ENCODE measurements around the gene ZNF526. TPM values are rescaled to one million over a fixed set of nuclear protein-coding genes. Genes with fewer than 3 reads are reported as not detected.

The ZNF526 gene
- total RNA-seq, 1 donor, result 20.3 TPM

- DNase-seq (ENCODE audit: low read depth), result peak; percentile 28
- TF ChIP-seq, protein P1, sequence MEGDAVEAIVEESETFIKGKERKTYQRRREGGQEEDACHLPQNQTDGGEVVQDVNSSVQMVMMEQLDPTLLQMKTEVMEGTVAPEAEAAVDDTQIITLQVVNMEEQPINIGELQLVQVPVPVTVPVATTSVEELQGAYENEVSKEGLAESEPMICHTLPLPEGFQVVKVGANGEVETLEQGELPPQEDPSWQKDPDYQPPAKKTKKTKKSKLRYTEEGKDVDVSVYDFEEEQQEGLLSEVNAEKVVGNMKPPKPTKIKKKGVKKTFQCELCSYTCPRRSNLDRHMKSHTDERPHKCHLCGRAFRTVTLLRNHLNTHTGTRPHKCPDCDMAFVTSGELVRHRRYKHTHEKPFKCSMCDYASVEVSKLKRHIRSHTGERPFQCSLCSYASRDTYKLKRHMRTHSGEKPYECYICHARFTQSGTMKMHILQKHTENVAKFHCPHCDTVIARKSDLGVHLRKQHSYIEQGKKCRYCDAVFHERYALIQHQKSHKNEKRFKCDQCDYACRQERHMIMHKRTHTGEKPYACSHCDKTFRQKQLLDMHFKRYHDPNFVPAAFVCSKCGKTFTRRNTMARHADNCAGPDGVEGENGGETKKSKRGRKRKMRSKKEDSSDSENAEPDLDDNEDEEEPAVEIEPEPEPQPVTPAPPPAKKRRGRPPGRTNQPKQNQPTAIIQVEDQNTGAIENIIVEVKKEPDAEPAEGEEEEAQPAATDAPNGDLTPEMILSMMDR (IDR thresholded peaks at IDR 0.05; ENCODE audit: insufficient read depth, low read depth, low read length), result no peak
- H3K4me3 ChIP-seq (ENCODE audit: low read depth, low read length), result peak overlapping the region; percentile 53
These were observed 44.0 kb upstream of the ZNF526 start for GRCh38 chr19:42175952-42176648.

- TF ChIP-seq, protein P1 (IDR thresholded peaks at IDR 0.05; ENCODE audit: insufficient read depth, low read depth, low read length), result no peak
- DNase-seq (ENCODE audit: low read depth), result no peak
- peak overlapping the region; percentile 53 for H3K4me3 ChIP-seq (ENCODE audit: low read depth, low read length)
These were observed 43.5 kb upstream of the ZNF526 start for GRCh38 chr19:42176649-42176989.

DNA sequence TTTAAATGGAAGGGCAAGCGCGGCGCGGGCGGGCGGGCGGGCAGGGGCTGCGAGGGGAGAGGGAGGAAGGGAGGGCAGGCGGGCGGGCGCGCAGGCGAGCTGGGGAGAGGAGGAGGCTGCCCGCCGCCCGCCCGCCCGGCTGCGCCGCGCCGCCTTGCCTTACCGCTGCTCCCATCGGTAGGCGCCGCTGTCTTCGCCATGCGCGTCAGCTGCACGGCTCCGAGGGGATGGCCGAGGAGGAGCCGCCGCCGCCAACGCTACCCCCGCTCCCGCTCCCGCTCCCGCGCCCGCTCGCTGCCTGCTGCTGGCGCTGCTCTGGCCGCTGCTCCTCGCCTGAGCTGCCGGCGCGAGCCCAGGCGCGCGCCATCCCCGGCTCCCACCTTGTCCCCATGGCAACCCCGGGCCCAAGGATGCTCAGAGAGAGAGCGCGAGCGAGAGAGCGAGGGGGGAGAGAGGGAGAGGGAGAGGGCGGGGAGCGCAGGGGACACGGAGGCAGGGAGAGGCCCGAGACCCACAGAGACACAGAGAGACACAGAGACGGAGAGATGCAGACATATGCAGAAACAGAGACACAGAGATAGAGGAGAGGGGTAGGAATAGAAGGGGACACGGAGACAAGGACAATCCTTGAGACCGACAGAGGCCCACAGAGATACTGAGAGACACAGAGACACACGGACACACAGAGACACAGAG lies 43.0 kb upstream of the ZNF526 start:
- TF ChIP-seq, protein P1 (IDR thresholded peaks at IDR 0.05; ENCODE audit: insufficient read depth, low read depth, low read length), result peak; percentile 31
- peak overlapping the region; percentile 53 for H3K4me3 ChIP-seq (ENCODE audit: low read depth, low read length)
- DNase-seq (ENCODE audit: low read depth), result peak; percentile 74

GRCh38 chr19:42177686-42178019 lies 42.5 kb upstream of the ZNF526 start:
- no peak for DNase-seq (ENCODE audit: low read depth)
- TF ChIP-seq, protein P1 (IDR thresholded peaks at IDR 0.05; ENCODE audit: insufficient read depth, low read depth, low read length), result no peak
- no peak overlapping the region for H3K4me3 ChIP-seq (ENCODE audit: low read depth, low read length)

DNA sequence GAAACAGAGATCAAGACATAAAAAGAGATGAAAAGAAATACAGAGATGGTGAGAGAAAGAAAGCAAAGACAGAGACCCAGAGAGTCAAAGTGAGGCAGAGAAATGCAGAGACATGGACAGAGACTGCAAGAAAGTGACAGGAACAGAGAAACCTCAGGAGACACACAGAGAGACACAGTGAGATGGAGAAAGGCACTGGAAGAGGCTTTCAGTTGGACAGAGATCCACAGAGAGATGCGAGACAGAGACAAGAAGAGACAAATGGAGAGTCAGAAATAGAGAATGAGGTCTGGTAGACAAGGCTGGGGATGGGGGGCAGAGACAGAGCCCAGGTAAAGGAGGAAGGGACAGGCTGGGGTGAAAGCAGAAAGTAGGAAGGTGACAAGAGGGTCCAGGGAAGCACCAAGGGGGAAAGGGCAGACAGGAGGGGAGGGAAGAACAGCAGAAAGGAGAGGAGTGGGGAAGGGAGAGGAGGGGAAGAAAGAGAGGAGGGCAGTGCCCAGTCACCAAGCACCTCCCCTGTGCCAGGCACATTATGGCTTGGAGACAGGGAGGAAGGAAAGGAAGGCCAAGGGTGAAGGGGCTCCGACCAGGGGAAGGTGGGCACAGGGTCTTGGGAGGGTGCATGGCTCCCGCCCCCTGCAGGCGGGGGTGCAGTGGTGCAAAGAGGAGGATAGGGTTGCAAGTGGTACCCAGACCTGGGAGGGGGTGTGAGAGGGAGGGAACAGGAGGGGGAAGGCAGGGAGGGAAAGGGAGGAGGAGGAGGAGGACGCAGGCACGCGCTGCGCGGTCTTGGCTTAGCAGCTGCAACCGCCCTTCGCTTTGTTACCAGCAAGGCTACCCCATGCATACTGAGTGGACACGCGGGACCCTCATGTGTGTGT lies 41.1 kb upstream of the ZNF526 start:
- TF ChIP-seq, protein P1 (IDR thresholded peaks at IDR 0.05; ENCODE audit: insufficient read depth, low read depth, low read length), result no peak
- DNase-seq (ENCODE audit: low read depth), result no peak
- no peak overlapping the region for H3K4me3 ChIP-seq (ENCODE audit: low read depth, low read length)

DNA sequence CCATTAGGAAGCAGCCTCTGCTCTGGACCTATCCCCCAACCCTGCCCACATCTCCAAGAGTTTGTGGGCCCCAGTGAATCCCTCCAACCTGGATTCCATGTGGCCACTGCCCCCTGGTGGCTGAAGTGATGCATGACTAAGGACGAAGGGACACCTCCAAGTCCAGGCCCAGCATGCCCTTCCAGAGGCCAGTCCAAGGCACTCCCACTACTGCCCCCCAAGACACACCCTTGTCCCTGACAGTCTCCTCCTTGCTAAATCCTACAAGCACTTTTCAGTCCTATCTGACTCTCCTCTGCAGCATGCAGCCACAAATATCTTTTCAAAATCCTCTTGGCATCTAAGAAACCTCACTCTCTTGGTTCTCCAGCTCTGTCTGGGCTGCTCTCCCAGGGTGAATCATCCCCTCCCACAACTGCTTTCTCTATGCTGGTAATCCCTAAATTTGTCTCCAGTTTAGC lies 35.7 kb upstream of the ZNF526 start:
- peak; percentile 80 for DNase-seq (ENCODE audit: low read depth)
- TF ChIP-seq, protein P1 (IDR thresholded peaks at IDR 0.05; ENCODE audit: insufficient read depth, low read depth, low read length), result peak; percentile 89
- H3K4me3 ChIP-seq (ENCODE audit: low read depth, low read length), result no peak overlapping the region
